ENCODE measurements around the gene POLE. TPM values are rescaled to one million over a fixed set of nuclear protein-coding genes. Genes with fewer than 3 reads are reported as not detected.

The POLE gene
- total and polyA plus RNA-seq, 9 of the 15 experiments (the other 6 are each of a cell fraction or from before 2014, with no cell fraction given), result 2.4 to 154 (median 49.6) TPM

GRCh38 chr12:132700212-132700822 is 13.2 kb upstream of the POLE start:
- peaks cover 79% of the 10 kb centered on the region for H3K36me3 ChIP-seq (ENCODE audit: control insufficient read depth, insufficient read depth, low read length)

More at GRCh38 chr12:132700212-132700822, 13.2 kb upstream of the POLE start:
- Histone ChIP-seq H3K4me3 (no peak overlapping the region), H3K4me2 (ENCODE audit: insufficient read depth, low read length) (no peak overlapping the region), H3K9me1 (ENCODE audit: control insufficient read depth, insufficient read depth, low read length) (no peaks in the 10 kb centered on the region), H4K20me1 (replicated peaks; ENCODE audit: control insufficient read depth, insufficient read depth, low read length) (no peaks in the 10 kb centered on the region), H3K27me3 (ENCODE audit: control insufficient read depth in 2 of 2, insufficient read depth in 2 of 2, low read length in 2 of 2) (no peaks in the 10 kb centered on the region), H3K4me1 (replicated peaks in 1 of 2; ENCODE audit: control insufficient read depth in 2 of 2, insufficient read depth in 2 of 2, low read length in 2 of 2) (peaks cover 0 to 7% of the 10 kb centered on the region in 2 experiments; a peak in 2 of 5 replicates), H3K27ac (ENCODE audit: extremely low read depth, low read depth, low read length) (no peak overlapping the region), H3K79me2 (ENCODE audit: control insufficient read depth, insufficient read depth, low read length) (no peaks in the 10 kb centered on the region), H3K9ac (ENCODE audit: insufficient read depth in 1 of 2, low read depth in 2 of 2, low read length in 2 of 2) (no peak overlapping the region), H2AFZ (ENCODE audit: low read depth, low read length) (no peak overlapping the region), H3K9me3 (replicated peaks; ENCODE audit: control insufficient read depth, insufficient read depth, low read depth, low read length) (no peaks in the 10 kb centered on the region)
- no TSS peak for BruUV-seq (replicated peaks)
- 91% methylated on average over 10 of the region's 10 CpGs for WGBS (ENCODE audit: insufficient coverage, low coverage, missing lambda C conversion rate)
- ATAC-seq, result no peak
- intact Hi-C loops (cut with micrococcal nuclease), result no loop called here
- CTCF ChIA-PET (ENCODE audit: low intra/inter-chr PET ratio), result no interaction called here
- TF ChIP-seq EWSR1 (IDR thresholded peaks at IDR 0.05; ENCODE audit: borderline replicate concordance, low read depth, partially characterized antibody) (no peak), HIVEP1 (CRISPR knock-in tag; IDR thresholded peaks at IDR 0.05) (no peak), ZNF23 (CRISPR knock-in tag; IDR thresholded peaks at IDR 0.05) (no peak), ZNF175 (CRISPR knock-in tag; IDR thresholded peaks at IDR 0.05; ENCODE audit: low read depth) (no peak), ZNF395 (CRISPR knock-in tag; IDR thresholded peaks at IDR 0.05) (no peak), C11orf30 (IDR thresholded peaks at IDR 0.05; ENCODE audit: low read depth) (no peak), MEF2D (tag; conservative IDR thresholded peaks at IDR 0.05; ENCODE audit: low read depth) (no peak), XRCC4 (IDR thresholded peaks at IDR 0.05; ENCODE audit: extremely low read depth, insufficient read depth, insufficient read length) (no peak), ZZZ3 (IDR thresholded peaks at IDR 0.05) (no peak)
- POLR2A ChIA-PET, result interaction anchor here (0.6 kb wide), 1 partner anchor 9 kb away, joined by 3 read pairs; no protein-coding TSS in a partner anchor
- DNase-seq (ENCODE audit: extremely low read depth in 1 of 4, low spot score in 3 of 4), result no peak
- in situ Hi-C loops (cut with MboI), result no loop called here
- no peak for FAIRE-seq
